CD8-positive, alpha-beta memory T cell (primary cell): Measurements from ENCODE around the gene TP53I11. TPM values are rescaled to one million over a fixed set of nuclear protein-coding genes. Genes with fewer than 3 reads are reported as not detected.
A peak's percentile ranks its signal among the peaks of the same experiment; 100 is the strongest.

Source experiments
- CTCF ChIA-PET: fragments of 350-600 bp; sonication (Branson Sonifier 250); formaldehyde crosslinking; loops from one replicate; lab custom pipeline; 2021; ENCODE audit warnings: antibody characterized with exemption; lab: Charles Lee
- POLR2A ChIA-PET: fragments of 350-600 bp; sonication (Branson Sonifier 250); formaldehyde crosslinking; loops from one replicate; lab custom pipeline; 2021; ENCODE audit warnings: antibody characterized with exemption; lab: Charles Lee
- DNase-seq, 5 donors: peaks; one replicate each; pipeline versions ENCODE4 v3.0.0 to v3.0.0-alpha.2; 2020 to 2022; ENCODE audit warnings: mixed read lengths in 1 of 5
- H3K27ac ChIP-seq: one replicate; pipeline ENCODE4 v1.7.0; 2013; ENCODE audit warnings: low read depth, mild to moderate bottlenecking, low read length, moderate library complexity
- H3K27me3 ChIP-seq: 2 replicates; pipeline ENCODE4 v1.7.0; 2013; ENCODE audit warnings: low read length, mild to moderate bottlenecking; ENCODE audit not compliant: insufficient read depth, poor library complexity, severe bottlenecking
- H3K36me3 ChIP-seq: 2 replicates; pipeline ENCODE4 v1.7.0; 2013; ENCODE audit warnings: mild to moderate bottlenecking, low read length, moderate library complexity; ENCODE audit not compliant: insufficient read depth
- H3K4me1 ChIP-seq: 2 replicates; pipeline ENCODE4 v1.7.0; 2013; ENCODE audit warnings: mild to moderate bottlenecking, low read length, moderate library complexity; ENCODE audit not compliant: insufficient read depth
- H3K4me3 ChIP-seq: 2 replicates; pipeline ENCODE4 v1.7.0; 2013; ENCODE audit warnings: mild to moderate bottlenecking, low read length
- H3K9me3 ChIP-seq: 2 replicates; pipeline ENCODE4 v1.7.0; 2013; ENCODE audit warnings: mild to moderate bottlenecking, low read length
- H3K27ac Mint-ChIP-seq, 8 donors: one replicate each; pipeline ENCODE4 v1.8.0; 2020 to 2021; ENCODE audit warnings: mixed read lengths in 8 of 8, mild to moderate bottlenecking in 6 of 8, inconsistent platforms in 3 of 8, moderate library complexity in 3 of 8
- H3K27me3 Mint-ChIP-seq, 2 donors: one replicate each; pipeline ENCODE4 v1.8.0; 2020 to 2021; ENCODE audit warnings: mixed read lengths in 2 of 2, mild to moderate bottlenecking in 1 of 2, moderate library complexity in 1 of 2
- H3K36me3 Mint-ChIP-seq, 3 donors: one replicate each; pipeline ENCODE4 v1.8.0; 2020 to 2021; ENCODE audit warnings: mixed read lengths in 3 of 3, inconsistent platforms in 1 of 3, mild to moderate bottlenecking in 1 of 3
- H3K4me1 Mint-ChIP-seq, 3 donors: one replicate each; pipeline ENCODE4 v1.8.0; 2020 to 2021; ENCODE audit warnings: mixed read lengths in 3 of 3, inconsistent platforms in 1 of 3, mild to moderate bottlenecking in 1 of 3
- H3K4me3 Mint-ChIP-seq, 7 donors: one replicate each; pipeline ENCODE4 v1.8.0; 2020 to 2021; ENCODE audit warnings: mixed read lengths in 7 of 7, mild to moderate bottlenecking in 6 of 7, moderate library complexity in 4 of 7, inconsistent platforms in 2 of 7
- H3K9me3 Mint-ChIP-seq, 5 donors: one replicate each; pipeline ENCODE4 v1.8.0; 2020 to 2022; ENCODE audit warnings: mixed read lengths in 5 of 5, mild to moderate bottlenecking in 3 of 5, moderate library complexity in 2 of 5, inconsistent platforms in 1 of 5
- polyA plus RNA-seq: library from polyadenylated mRNA; unstranded; fragments of 300-500 nt; fragmentation: Illumina TruSeq; gene quantifications from one replicate; pipeline ENCODE4 v1.2.3, GENCODE V29; 2021
- total RNA-seq, 2 experiments: library from RNA; stranded (reverse); gene quantifications; one replicate each; pipeline ENCODE4 v1.2.3, GENCODE V29; 2021

Gene TP53I11
- total and polyA plus RNA-seq, 3 experiments from 2014 or later: 16.9 to 32.1 (median 18.1) TPM

- no peaks in the 10 kb centered on the region for H3K9me3 ChIP-seq
- H3K4me3 ChIP-seq: no peak overlapping the region
- Mint-ChIP-seq H3K27ac (peak overlapping the region in 1 of 8 donors; percentile 78), H3K4me3 (peak overlapping the region in 1 of 7 donors; percentile 78), H3K9me3 (no peaks in the 10 kb centered on the region), H3K4me1 (peaks cover 27 to 65% (median 45%) of the 10 kb centered on the region in 3 donors), H3K27me3 (peaks cover 0 to 1% of the 10 kb centered on the region in 2 donors), H3K36me3 (peaks cover 0 to 5% (median 2%) of the 10 kb centered on the region in 3 donors)
- no peak overlapping the region for H3K27ac ChIP-seq
- DNase-seq: no peak
- no peaks in the 10 kb centered on the region for H3K36me3 ChIP-seq
- POLR2A ChIA-PET: no interaction called here
- no peaks in the 10 kb centered on the region for H3K27me3 ChIP-seq
- CTCF ChIA-PET: interaction anchor here (1.3 to 24.4 kb wide), 3 partner anchors 8 to 158 kb away, joined by 3 to 1027 read pairs (median 55); no protein-coding TSS in a partner anchor
- H3K4me1 ChIP-seq: peaks cover 9% of the 10 kb centered on the region
Measured at GRCh38 chr11:44945666-44946065, 5.0 kb downstream of the TP53I11 start.

GRCh38 chr11:44944853-44945235, 5.8 kb downstream of the TP53I11 start:
- ChIA-PET CTCF (interaction anchor here (1.3 to 24.4 kb wide), 3 partner anchors 7 to 159 kb away, joined by 3 to 1027 read pairs (median 55); no protein-coding TSS in a partner anchor), POLR2A (no interaction called here)
- no peak overlapping the region for H3K4me3 ChIP-seq
- H3K27ac Mint-ChIP-seq: peak overlapping the region in 1 of 8 donors; percentile 29
- H3K9me3 ChIP-seq: no peaks in the 10 kb centered on the region
- no peaks in the 10 kb centered on the region for H3K9me3 Mint-ChIP-seq
- H3K36me3 ChIP-seq: no peaks in the 10 kb centered on the region
- H3K27me3 Mint-ChIP-seq: peaks cover 0 to 1% of the 10 kb centered on the region in 2 donors
- H3K36me3 Mint-ChIP-seq: peaks cover 0 to 8% (median 2%) of the 10 kb centered on the region in 3 donors
- peaks cover 9% of the 10 kb centered on the region for H3K4me1 ChIP-seq
- H3K4me1 Mint-ChIP-seq: peaks cover 30 to 73% (median 51%) of the 10 kb centered on the region in 3 donors
- H3K27me3 ChIP-seq: no peaks in the 10 kb centered on the region
- DNase-seq: no peak
- H3K27ac ChIP-seq: no peak overlapping the region
- peak overlapping the region in 1 of 7 donors; percentile 37 for H3K4me3 Mint-ChIP-seq

GRCh38 chr11:44944181-44944852, 6.4 kb downstream of the TP53I11 start:
- peaks cover 0 to 1% of the 10 kb centered on the region in 2 donors for H3K27me3 Mint-ChIP-seq
- peak overlapping the region in 2 of 7 donors; percentile 37 to 40 for H3K4me3 Mint-ChIP-seq
- Histone ChIP-seq H3K27ac (no peak overlapping the region), H3K9me3 (no peaks in the 10 kb centered on the region), H3K4me1 (peaks cover 9% of the 10 kb centered on the region), H3K27me3 (no peaks in the 10 kb centered on the region), H3K36me3 (no peaks in the 10 kb centered on the region), H3K4me3 (no peak overlapping the region)
- H3K36me3 Mint-ChIP-seq: peaks cover 0 to 8% (median 2%) of the 10 kb centered on the region in 3 donors
- no peaks in the 10 kb centered on the region for H3K9me3 Mint-ChIP-seq
- H3K27ac Mint-ChIP-seq: peak overlapping the region in 4 of 8 donors; percentile 11 to 92 (median 38)
- peaks cover 30 to 72% (median 54%) of the 10 kb centered on the region in 3 donors for H3K4me1 Mint-ChIP-seq
- no peak for DNase-seq
- CTCF ChIA-PET: interaction anchor here (1.3 to 24.4 kb wide), 3 partner anchors 7 to 159 kb away, joined by 3 to 1027 read pairs (median 55); no protein-coding TSS in a partner anchor
- POLR2A ChIA-PET: no interaction called here

GRCh38 chr11:44943696-44944095, 7.0 kb downstream of the TP53I11 start:
- CTCF ChIA-PET: interaction anchor here (8.9 to 24.4 kb wide), 2 partner anchors 16 to 160 kb away, joined by 95 to 1027 read pairs; no protein-coding TSS in a partner anchor
- Mint-ChIP-seq H3K27ac (peak overlapping the region in 2 of 8 donors; percentile 56 to 90), H3K27me3 (peaks cover 0 to 1% of the 10 kb centered on the region in 2 donors), H3K9me3 (no peaks in the 10 kb centered on the region), H3K4me3 (peak overlapping the region in 1 of 7 donors; percentile 6), H3K36me3 (peaks cover 0 to 8% (median 2%) of the 10 kb centered on the region in 3 donors), H3K4me1 (peaks cover 25 to 66% (median 49%) of the 10 kb centered on the region in 3 donors)
- Histone ChIP-seq H3K36me3 (no peaks in the 10 kb centered on the region), H3K27me3 (no peaks in the 10 kb centered on the region), H3K9me3 (no peaks in the 10 kb centered on the region), H3K4me1 (peaks cover 9% of the 10 kb centered on the region), H3K27ac (no peak overlapping the region), H3K4me3 (no peak overlapping the region)
- DNase-seq: no peak
- POLR2A ChIA-PET: no interaction called here

GRCh38 chr11:44943118-44943517, 7.6 kb downstream of the TP53I11 start:
- Histone ChIP-seq H3K9me3 (no peaks in the 10 kb centered on the region), H3K27ac (no peak overlapping the region), H3K4me3 (no peak overlapping the region), H3K4me1 (peaks cover 9% of the 10 kb centered on the region), H3K27me3 (no peaks in the 10 kb centered on the region), H3K36me3 (no peaks in the 10 kb centered on the region)
- H3K4me1 Mint-ChIP-seq: peaks cover 25 to 60% (median 43%) of the 10 kb centered on the region in 3 donors
- no peaks in the 10 kb centered on the region for H3K27me3 Mint-ChIP-seq
- POLR2A ChIA-PET: no interaction called here
- CTCF ChIA-PET: interaction anchor here (8.9 to 24.4 kb wide), 2 partner anchors 16 to 161 kb away, joined by 95 to 1027 read pairs; no protein-coding TSS in a partner anchor
- no peak for DNase-seq
- peak overlapping the region in 3 of 8 donors; percentile 5 to 56 (median 51) for H3K27ac Mint-ChIP-seq
- peaks cover 0 to 8% (median 2%) of the 10 kb centered on the region in 3 donors for H3K36me3 Mint-ChIP-seq
- H3K9me3 Mint-ChIP-seq: no peaks in the 10 kb centered on the region
- H3K4me3 Mint-ChIP-seq: no peak overlapping the region

- Histone ChIP-seq H3K4me3 (no peak overlapping the region), H3K9me3 (no peaks in the 10 kb centered on the region), H3K36me3 (no peaks in the 10 kb centered on the region), H3K27me3 (no peaks in the 10 kb centered on the region), H3K27ac (no peak overlapping the region), H3K4me1 (peaks cover 9% of the 10 kb centered on the region)
- Mint-ChIP-seq H3K4me1 (peaks cover 25 to 53% (median 35%) of the 10 kb centered on the region in 3 donors), H3K27me3 (no peaks in the 10 kb centered on the region), H3K36me3 (peaks cover 0 to 8% (median 2%) of the 10 kb centered on the region in 3 donors), H3K27ac (peak overlapping the region; percentile 43 to 86 (median 62)), H3K9me3 (no peaks in the 10 kb centered on the region), H3K4me3 (no peak overlapping the region)
- DNase-seq: no peak
- POLR2A ChIA-PET: no interaction called here
- CTCF ChIA-PET: interaction anchor here (8.9 to 24.4 kb wide), 2 partner anchors 15 to 161 kb away, joined by 95 to 1027 read pairs; no protein-coding TSS in a partner anchor
Measured at GRCh38 chr11:44942029-44942955, 8.4 kb downstream of the TP53I11 start.

GRCh38 chr11:44941259-44942021, 9.2 kb downstream of the TP53I11 start:
- Histone ChIP-seq H3K27me3 (no peaks in the 10 kb centered on the region), H3K9me3 (no peaks in the 10 kb centered on the region), H3K36me3 (no peaks in the 10 kb centered on the region), H3K4me1 (peaks cover 9% of the 10 kb centered on the region), H3K4me3 (no peak overlapping the region), H3K27ac (no peak overlapping the region)
- H3K4me3 Mint-ChIP-seq: no peak overlapping the region
- peaks cover 24 to 55% (median 32%) of the 10 kb centered on the region in 3 donors for H3K4me1 Mint-ChIP-seq
- peak overlapping the region in 5 of 8 donors; percentile 6 to 86 (median 63) for H3K27ac Mint-ChIP-seq
- H3K9me3 Mint-ChIP-seq: no peaks in the 10 kb centered on the region
- CTCF ChIA-PET: interaction anchor here (1.0 to 24.4 kb wide), 3 partner anchors 14 to 162 kb away, joined by 3 to 1027 read pairs (median 95); no protein-coding TSS in a partner anchor
- no peak for DNase-seq
- peaks cover 0 to 8% (median 2%) of the 10 kb centered on the region in 3 donors for H3K36me3 Mint-ChIP-seq
- H3K27me3 Mint-ChIP-seq: no peaks in the 10 kb centered on the region
- POLR2A ChIA-PET: no interaction called here
